ENCODE data around the gene JAKMIP2. TPM values are rescaled to one million over a fixed set of nuclear protein-coding genes. Genes with fewer than 3 reads are reported as not detected.
A peak's percentile ranks its signal among the peaks of the same experiment; 100 is the strongest.
"Not testable (repeated sequence)": the region's sequence is repeated elsewhere in the genome, so short reads cannot be mapped to it uniquely, and the experiment has no call there.

The JAKMIP2 gene
- total RNA-seq, 2 donors from 2014 or later: 1.2 to 6.3 TPM

DNA sequence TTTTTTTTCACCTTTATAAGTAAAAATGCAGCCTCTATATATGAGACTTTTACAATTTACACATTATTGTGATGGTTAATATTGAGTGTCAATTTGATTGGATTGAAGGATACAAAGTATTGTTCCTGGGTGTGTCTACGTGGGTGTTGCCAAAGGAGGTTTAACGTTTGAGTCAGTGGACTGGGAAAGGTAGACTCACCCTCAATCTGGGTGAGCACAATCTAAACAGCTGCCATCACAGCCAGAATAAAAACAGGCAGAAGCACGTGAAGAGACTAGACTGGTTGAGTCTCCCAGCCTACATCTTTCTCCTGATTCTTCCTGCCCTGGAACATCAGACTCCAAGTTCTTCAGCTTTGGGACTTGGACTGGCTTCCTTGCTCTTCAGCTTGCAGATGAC is 139.9 kb downstream of the JAKMIP2 start:
- ATAC-seq (replicated peaks in 1 of 2) (no peak), DNase-seq (no peak)
- Mint-ChIP-seq H3K27me3 (ENCODE audit: low read depth) (no peaks in the 10 kb centered on the region), H3K27ac (no peak overlapping the region), H3K4me1 (ENCODE audit: low read depth) (no peaks in the 10 kb centered on the region), H3K9me3 (no peaks in the 10 kb centered on the region), H3K4me3 (no peak overlapping the region), H3K36me3 (ENCODE audit: insufficient read depth in 2 of 2) (no peaks in the 10 kb centered on the region)

GRCh38 chr5:147639321-147639720 is 143.2 kb downstream of the JAKMIP2 start:
- no peaks in the 10 kb centered on the region for H3K27me3 Mint-ChIP-seq (ENCODE audit: low read depth)
- H3K4me3 Mint-ChIP-seq: no peak overlapping the region
- no peaks in the 10 kb centered on the region for H3K9me3 Mint-ChIP-seq
- no peak for DNase-seq
- H3K36me3 Mint-ChIP-seq (ENCODE audit: insufficient read depth in 2 of 2): no peaks in the 10 kb centered on the region
- ATAC-seq (replicated peaks in 1 of 2): no peak
- no peak overlapping the region for H3K27ac Mint-ChIP-seq
- no peaks in the 10 kb centered on the region for H3K4me1 Mint-ChIP-seq (ENCODE audit: low read depth)

DNA sequence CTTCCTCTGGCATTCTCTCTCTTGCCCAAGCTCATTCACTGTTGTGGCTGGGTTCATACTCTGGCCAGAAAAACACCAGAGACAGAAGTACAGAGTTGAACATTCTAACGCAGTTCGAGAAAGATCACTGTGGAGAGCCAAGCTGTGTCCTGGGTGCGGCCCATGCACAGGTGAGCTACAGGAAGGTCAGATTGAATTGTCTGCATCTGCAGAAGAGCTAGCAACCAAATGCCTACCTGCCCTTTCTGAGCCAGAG is 145.9 kb downstream of the JAKMIP2 start:
- ATAC-seq (replicated peaks in 1 of 2): no peak
- Mint-ChIP-seq H3K4me1 (ENCODE audit: low read depth) (no peaks in the 10 kb centered on the region), H3K4me3 (no peak overlapping the region), H3K27me3 (ENCODE audit: low read depth) (no peaks in the 10 kb centered on the region), H3K36me3 (ENCODE audit: insufficient read depth in 2 of 2) (no peaks in the 10 kb centered on the region), H3K9me3 (no peaks in the 10 kb centered on the region), H3K27ac (no peak overlapping the region)
- DNase-seq: no peak

DNA sequence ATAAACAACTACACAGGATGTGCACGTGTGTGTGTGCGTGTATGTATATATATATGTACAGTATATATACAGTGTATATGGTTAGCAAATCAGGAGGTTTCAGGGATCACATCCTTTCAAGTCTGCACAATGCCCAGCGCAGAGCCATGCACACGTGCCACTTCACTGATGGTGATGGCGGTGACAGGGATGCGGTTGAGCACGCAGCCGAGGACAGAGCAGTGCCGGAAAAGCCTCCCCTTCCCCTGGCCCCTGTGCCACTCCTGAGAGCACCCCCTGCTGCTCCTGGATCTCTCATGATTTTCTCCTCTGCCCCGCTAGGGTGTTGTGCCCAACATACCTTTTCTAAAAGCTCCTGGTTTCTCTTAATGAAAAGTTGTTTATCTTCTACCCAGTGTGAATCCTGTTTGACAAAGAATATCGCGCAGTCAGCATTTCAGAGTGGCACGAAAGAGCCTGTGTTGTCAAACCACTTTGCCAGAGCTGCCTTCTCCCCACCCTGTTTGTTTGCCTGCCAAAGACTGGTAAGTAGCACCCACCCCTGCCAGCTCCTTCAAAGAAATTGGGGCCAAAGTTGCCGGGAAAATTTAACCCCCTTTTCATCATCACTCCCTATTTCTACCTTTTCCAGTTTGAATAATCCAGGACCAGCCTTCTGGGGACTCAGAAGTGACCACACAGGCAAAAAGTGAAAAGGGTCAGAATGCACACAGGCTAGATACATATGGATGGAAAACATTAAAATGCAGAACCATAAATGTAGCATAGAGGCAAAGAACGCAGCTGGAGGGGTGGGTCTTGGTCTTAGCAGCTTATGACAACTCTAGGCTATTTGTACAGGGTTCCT is 146.4 kb downstream of the JAKMIP2 start:
- Mint-ChIP-seq H3K4me3 (no peak overlapping the region), H3K4me1 (ENCODE audit: low read depth) (no peaks in the 10 kb centered on the region), H3K27ac (no peak overlapping the region), H3K36me3 (ENCODE audit: insufficient read depth in 2 of 2) (no peaks in the 10 kb centered on the region), H3K9me3 (no peaks in the 10 kb centered on the region), H3K27me3 (ENCODE audit: low read depth) (no peaks in the 10 kb centered on the region)
- no peak for DNase-seq
- ATAC-seq (replicated peaks in 1 of 2): no peak

GRCh38 chr5:147635439-147635838 is 147.1 kb downstream of the JAKMIP2 start:
- H3K4me3 Mint-ChIP-seq; H3K4me1 Mint-ChIP-seq (ENCODE audit: low read depth); ATAC-seq (replicated peaks in 1 of 2); DNase-seq; H3K36me3 Mint-ChIP-seq (ENCODE audit: insufficient read depth in 2 of 2); H3K27ac Mint-ChIP-seq; H3K27me3 Mint-ChIP-seq (ENCODE audit: low read depth); H3K9me3 Mint-ChIP-seq: not testable (repeated sequence)

DNA sequence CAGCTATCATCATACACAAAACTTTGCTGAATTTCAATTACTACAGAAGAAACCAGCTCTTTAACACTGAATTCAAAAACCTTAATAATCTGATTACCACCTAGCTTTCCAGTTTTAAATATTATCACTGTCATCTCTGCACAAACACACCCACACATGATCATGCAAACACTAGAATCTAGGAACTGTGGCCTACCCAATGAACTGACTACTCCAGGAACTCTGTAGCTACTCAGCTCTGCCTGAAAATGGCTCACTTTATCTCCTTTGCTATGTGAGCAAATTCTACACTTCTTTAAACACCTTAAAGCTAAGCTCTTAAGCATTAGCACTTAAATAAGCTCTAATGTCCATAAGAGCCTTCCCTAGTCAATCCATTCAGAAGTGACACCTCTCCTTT is 149.4 kb downstream of the JAKMIP2 start:
- H3K27ac Mint-ChIP-seq: peak overlapping the region; percentile 12
- no peaks in the 10 kb centered on the region for H3K36me3 Mint-ChIP-seq (ENCODE audit: insufficient read depth in 2 of 2)
- H3K27me3 Mint-ChIP-seq (ENCODE audit: low read depth): no peaks in the 10 kb centered on the region
- H3K4me3 Mint-ChIP-seq: peak overlapping the region in 1 of 2 donors; percentile 13
- ATAC-seq (replicated peaks in 1 of 2) (peak in 1 of 2 donors; percentile 85), DNase-seq (no peak)
- no peaks in the 10 kb centered on the region for H3K9me3 Mint-ChIP-seq
- H3K4me1 Mint-ChIP-seq (ENCODE audit: low read depth): no peaks in the 10 kb centered on the region

DNA sequence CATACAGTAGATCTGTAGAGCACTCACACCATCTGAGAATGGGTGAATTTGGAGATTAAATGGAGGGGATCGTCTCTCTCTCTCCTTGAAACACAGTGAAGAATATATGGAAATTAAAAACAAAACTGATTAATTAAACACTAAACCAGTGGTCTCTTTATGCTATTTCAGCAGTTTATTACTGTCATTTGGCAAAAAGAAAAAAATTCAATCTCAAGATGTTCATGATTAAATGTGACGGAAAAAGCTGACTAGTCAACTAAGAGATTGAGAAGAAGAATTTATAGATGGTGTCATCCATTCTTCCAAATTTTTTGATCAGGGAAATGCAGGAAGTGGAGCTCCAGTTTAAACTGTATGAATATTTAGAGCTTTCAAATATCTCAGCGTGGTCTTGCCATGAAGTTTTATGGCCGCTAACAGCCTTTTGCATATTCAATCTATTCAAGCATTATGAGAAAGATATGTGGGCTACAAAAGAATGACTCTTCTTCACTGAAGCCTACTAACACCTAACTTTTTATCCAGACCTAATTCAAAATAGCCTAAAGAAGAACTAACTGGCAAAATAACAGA is 151.0 kb downstream of the JAKMIP2 start:
- Mint-ChIP-seq H3K4me3 (no peak overlapping the region), H3K36me3 (ENCODE audit: insufficient read depth in 2 of 2) (no peaks in the 10 kb centered on the region), H3K27ac (no peak overlapping the region), H3K4me1 (ENCODE audit: low read depth) (no peaks in the 10 kb centered on the region), H3K9me3 (no peaks in the 10 kb centered on the region), H3K27me3 (ENCODE audit: low read depth) (no peaks in the 10 kb centered on the region)
- ATAC-seq (replicated peaks in 1 of 2) (no peak), DNase-seq (no peak)

DNA sequence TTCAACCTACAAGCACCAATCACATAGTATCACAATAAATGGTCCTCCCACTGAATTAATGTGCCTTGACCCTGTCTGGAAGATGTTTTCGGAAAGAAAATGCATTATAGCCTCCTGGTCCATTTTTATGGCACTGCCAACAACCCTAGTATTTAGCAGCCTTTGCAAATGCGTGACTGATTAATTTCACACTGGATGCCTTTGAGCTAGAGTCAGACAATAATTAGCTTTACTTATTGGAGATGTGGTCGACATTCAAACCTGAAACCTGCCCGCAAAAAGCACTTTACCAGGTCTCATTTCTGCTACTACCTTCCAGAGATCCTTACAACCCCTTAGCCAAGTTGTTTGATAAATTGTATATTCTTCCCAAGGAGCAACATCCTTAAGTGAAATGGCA is 153.3 kb downstream of the JAKMIP2 start:
- Mint-ChIP-seq H3K9me3 (no peaks in the 10 kb centered on the region), H3K27ac (no peak overlapping the region), H3K4me3 (no peak overlapping the region), H3K36me3 (ENCODE audit: insufficient read depth in 2 of 2) (no peaks in the 10 kb centered on the region), H3K27me3 (ENCODE audit: low read depth) (no peaks in the 10 kb centered on the region), H3K4me1 (ENCODE audit: low read depth) (no peaks in the 10 kb centered on the region)
- no peak for ATAC-seq (replicated peaks in 1 of 2)
- DNase-seq: no peak

DNA sequence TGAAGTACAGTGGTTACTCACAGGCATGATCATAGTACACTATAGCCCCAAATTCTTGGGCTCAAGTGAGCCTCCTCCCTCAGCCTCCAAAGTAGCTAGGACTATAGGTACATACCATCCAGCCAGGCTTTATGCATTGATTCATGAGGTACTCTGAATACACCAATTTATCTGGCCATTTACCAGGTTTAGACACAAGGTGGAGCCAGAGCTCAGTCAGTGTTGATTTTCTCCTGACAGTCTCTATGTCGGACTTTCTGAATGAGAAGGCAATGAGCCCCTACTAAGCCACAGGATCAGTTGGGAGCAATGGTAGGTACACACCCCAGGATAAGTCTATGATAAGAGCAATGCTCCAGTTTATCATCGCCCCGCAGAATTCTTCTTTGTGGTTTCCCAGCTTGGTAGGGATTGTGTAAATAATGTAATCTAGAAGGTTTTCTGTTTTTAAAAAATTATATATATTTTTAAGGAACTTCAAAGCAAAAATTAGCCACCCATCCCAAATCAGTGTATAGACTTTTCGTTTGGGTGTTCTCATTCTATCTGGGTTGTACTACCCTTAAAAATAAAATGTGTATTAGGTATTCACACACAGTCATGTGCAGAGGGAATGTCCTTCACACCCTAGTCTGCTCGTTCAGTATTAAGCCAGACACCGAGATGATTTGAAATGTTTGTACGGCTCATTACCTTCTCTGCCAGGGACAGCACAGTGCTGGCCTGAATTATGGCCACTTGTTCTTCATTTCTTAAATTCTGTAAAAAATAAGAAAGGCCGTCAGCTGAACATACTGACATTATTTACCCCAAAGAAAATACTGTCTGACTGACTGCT is 154.3 kb downstream of the JAKMIP2 start:
- H3K4me1 Mint-ChIP-seq (ENCODE audit: low read depth): no peaks in the 10 kb centered on the region

DNA sequence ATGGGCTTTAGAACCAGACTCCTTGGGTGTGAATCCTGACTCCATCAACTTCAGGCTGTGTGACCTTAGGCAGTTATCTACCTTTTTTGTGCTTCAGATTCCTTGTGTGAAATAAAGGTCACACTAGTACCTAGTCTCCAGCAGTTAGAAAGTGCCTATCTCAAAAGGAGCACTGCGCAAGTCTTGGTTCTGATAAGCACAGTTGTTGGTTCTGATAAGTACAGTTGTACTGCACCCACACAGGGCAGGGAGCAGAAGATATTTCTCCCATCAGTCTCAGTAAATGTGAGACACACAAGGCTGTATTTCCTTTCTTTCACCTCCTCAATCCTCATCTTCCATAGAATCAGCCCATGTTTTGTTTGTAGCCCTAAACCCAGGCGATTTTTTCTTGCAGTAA is 156.1 kb downstream of the JAKMIP2 start:
- DNase-seq (no peak), ATAC-seq (replicated peaks in 1 of 2) (no peak)
- H3K9me3 Mint-ChIP-seq: no peaks in the 10 kb centered on the region
- H3K36me3 Mint-ChIP-seq (ENCODE audit: insufficient read depth in 2 of 2): no peaks in the 10 kb centered on the region
- no peaks in the 10 kb centered on the region for H3K27me3 Mint-ChIP-seq (ENCODE audit: low read depth)
- no peak overlapping the region for H3K27ac Mint-ChIP-seq
- H3K4me3 Mint-ChIP-seq: no peak overlapping the region
- no peaks in the 10 kb centered on the region for H3K4me1 Mint-ChIP-seq (ENCODE audit: low read depth)

More for the DNA sequence above, 154.3 kb downstream of the JAKMIP2 start:
- Mint-ChIP-seq H3K4me3 (no peak overlapping the region), H3K27ac (no peak overlapping the region), H3K9me3 (no peaks in the 10 kb centered on the region), H3K27me3 (ENCODE audit: low read depth) (no peaks in the 10 kb centered on the region), H3K36me3 (ENCODE audit: insufficient read depth in 2 of 2) (no peaks in the 10 kb centered on the region)
- ATAC-seq (replicated peaks in 1 of 2) (peak; percentile 61 to 75), DNase-seq (peak; percentile 36 to 62)

- Mint-ChIP-seq H3K4me3 (no peak overlapping the region), H3K9me3 (no peaks in the 10 kb centered on the region), H3K4me1 (ENCODE audit: low read depth) (no peaks in the 10 kb centered on the region), H3K27me3 (ENCODE audit: low read depth) (no peaks in the 10 kb centered on the region), H3K36me3 (ENCODE audit: insufficient read depth in 2 of 2) (peaks cover 0 to 2% of the 10 kb centered on the region in 2 donors), H3K27ac (no peak overlapping the region)
- no peak for DNase-seq
- ATAC-seq (replicated peaks in 1 of 2): no peak
These were observed 161.5 kb downstream of the JAKMIP2 start for GRCh38 chr5:147621016-147621415.

DNA sequence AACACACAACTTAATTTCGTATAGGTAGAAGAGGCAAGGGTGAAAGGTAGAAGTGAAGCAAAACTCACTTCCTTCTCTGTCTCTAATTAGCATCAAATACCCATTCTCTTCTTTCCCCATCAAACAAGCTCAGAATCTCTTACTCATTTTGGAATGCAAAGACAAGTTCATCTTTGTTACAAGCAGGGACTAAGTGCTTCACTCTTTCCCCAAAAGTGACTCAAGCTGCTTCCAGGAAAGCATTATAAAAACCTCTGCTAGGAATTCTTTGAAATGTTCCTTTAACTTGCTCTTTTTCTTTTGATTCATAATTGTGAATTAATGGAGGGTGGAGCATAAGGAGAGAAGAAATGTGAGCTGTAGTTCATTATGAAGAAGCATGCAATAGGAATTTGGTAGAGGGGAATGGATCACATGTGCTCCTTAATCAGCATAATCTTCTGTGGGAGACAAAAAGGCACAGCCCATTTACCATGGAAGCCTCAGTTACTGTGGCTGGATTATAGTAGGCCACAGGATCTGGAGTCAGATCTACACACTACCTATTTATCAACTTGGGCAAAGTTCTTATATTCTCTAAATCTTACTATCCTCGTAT is 163.1 kb downstream of the JAKMIP2 start:
- Mint-ChIP-seq H3K36me3 (ENCODE audit: insufficient read depth in 2 of 2) (peaks cover 0 to 4% of the 10 kb centered on the region in 2 donors), H3K4me3 (no peak overlapping the region), H3K4me1 (ENCODE audit: low read depth) (no peaks in the 10 kb centered on the region), H3K9me3 (peaks cover 0 to 2% of the 10 kb centered on the region in 2 donors), H3K27me3 (ENCODE audit: low read depth) (no peaks in the 10 kb centered on the region), H3K27ac (no peak overlapping the region)
- no peak for ATAC-seq (replicated peaks in 1 of 2)
- no peak for DNase-seq

- ATAC-seq (replicated peaks in 1 of 2): no peak
- Mint-ChIP-seq H3K4me1 (ENCODE audit: low read depth) (no peaks in the 10 kb centered on the region), H3K27ac (no peak overlapping the region), H3K4me3 (no peak overlapping the region), H3K36me3 (ENCODE audit: insufficient read depth in 2 of 2) (peaks cover 0 to 4% of the 10 kb centered on the region in 2 donors), H3K27me3 (ENCODE audit: low read depth) (no peaks in the 10 kb centered on the region), H3K9me3 (peaks cover 0 to 2% of the 10 kb centered on the region in 2 donors)
- DNase-seq: no peak
These were observed 164.7 kb downstream of the JAKMIP2 start for GRCh38 chr5:147617711-147618350.
